Liver (tissue), 3 donors: ENCODE measurements around the gene LCN10.

Source experiments
- CTCF ChIP-seq: fragments of 150-350 bp; IDR thresholded peaks from 2 replicates; pipeline ENCODE4 v1.5.1; 2017; ENCODE audit warnings: improper control_type of control experiment, low read depth, low read length; ENCODE audit not compliant: missing input control
- EGR1 ChIP-seq, 2 donors: IDR thresholded peaks; 2 replicates each; pipeline ENCODE4 v1.6.1; 2016 to 2018; ENCODE audit warnings: antibody characterized with exemption in 2 of 2, low read depth in 2 of 2
- GABPA ChIP-seq, 2 donors: IDR thresholded peaks in 1 of 2; conservative IDR thresholded peaks in 1 of 2; 2 replicates each; pipeline ENCODE4 v1.6.1; 2016; ENCODE audit warnings: antibody characterized with exemption in 2 of 2, mild to moderate bottlenecking in 1 of 2, moderate library complexity in 1 of 2
- NR2F2 ChIP-seq: IDR thresholded peaks from 2 replicates; pipeline ENCODE4 v1.6.1; 2016; ENCODE audit warnings: antibody characterized with exemption
- RAD21 ChIP-seq, 2 donors: IDR thresholded peaks; 2 replicates each; pipeline ENCODE4 v1.6.1; 2016; ENCODE audit warnings: antibody characterized with exemption in 2 of 2, mild to moderate bottlenecking in 2 of 2
- REST ChIP-seq: IDR thresholded peaks from 2 replicates; pipeline ENCODE4 v1.6.1; 2016; ENCODE audit warnings: antibody characterized with exemption, mild to moderate bottlenecking
- RXRA ChIP-seq, 2 donors: IDR thresholded peaks; 2 replicates each; pipeline ENCODE4 v1.6.1; 2017 to 2018; ENCODE audit warnings: antibody characterized with exemption in 2 of 2, mild to moderate bottlenecking in 1 of 2
- SP1 ChIP-seq: IDR thresholded peaks from 2 replicates; pipeline ENCODE4 v1.6.1; 2018; ENCODE audit warnings: antibody characterized with exemption, mild to moderate bottlenecking
- TAF1 ChIP-seq: conservative IDR thresholded peaks from 2 replicates; pipeline ENCODE4 v1.6.1; 2016; ENCODE audit warnings: antibody characterized with exemption, mild to moderate bottlenecking
- TF ChIP-seq, protein P1 (sequence below): IDR thresholded peaks from 2 replicates; pipeline ENCODE4 v1.6.1; 2016; ENCODE audit warnings: antibody characterized with exemption
- TF ChIP-seq, protein P2 (sequence below): IDR thresholded peaks from 2 replicates; pipeline ENCODE4 v1.6.1; 2016; ENCODE audit warnings: antibody characterized with exemption
- donor health status: healthy.
- donor health status: healthy.

GRCh38 chr9:136728080-136728547, 14.6 kb downstream of the LCN10 start:
- TF ChIP-seq CTCF = peak; percentile 90
- TF ChIP-seq RXRA (IDR thresholded peaks at IDR 0.05) = peak in 1 of 2 donors; percentile 13
- no peak for TF ChIP-seq GABPA (IDR thresholded peaks at IDR 0.05 in 1 of 2, conservative IDR thresholded peaks at IDR 0.05 in 1 of 2)
- peak; percentile 64 for TF ChIP-seq SP1
- peak in 1 of 2 donors; percentile 49 for TF ChIP-seq RAD21 (IDR thresholded peaks at IDR 0.05)
- peak; percentile 79 for TF ChIP-seq REST
- TF ChIP-seq TAF1 = peak; percentile 96
- no peak for TF ChIP-seq EGR1 (IDR thresholded peaks at IDR 0.05; ENCODE audit: low read depth in 2 of 2)
- TF ChIP-seq NR2F2 = no peak
- TF ChIP-seq, protein P1, sequence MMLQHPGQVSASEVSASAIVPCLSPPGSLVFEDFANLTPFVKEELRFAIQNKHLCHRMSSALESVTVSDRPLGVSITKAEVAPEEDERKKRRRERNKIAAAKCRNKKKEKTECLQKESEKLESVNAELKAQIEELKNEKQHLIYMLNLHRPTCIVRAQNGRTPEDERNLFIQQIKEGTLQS = no peak
- TF ChIP-seq, protein P2, sequence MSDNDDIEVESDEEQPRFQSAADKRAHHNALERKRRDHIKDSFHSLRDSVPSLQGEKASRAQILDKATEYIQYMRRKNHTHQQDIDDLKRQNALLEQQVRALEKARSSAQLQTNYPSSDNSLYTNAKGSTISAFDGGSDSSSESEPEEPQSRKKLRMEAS = no peak
